Stomach (tissue), 4 donors: ENCODE data around the gene PERCC1.

ENCODE experiments used
- POLR2A ChIP-seq, 4 donors: fragments of 450-650 bp; IDR thresholded peaks; one replicate each; pipeline ENCODE4 v1.6.1; 2016; ENCODE audit warnings: antibody characterized with exemption in 4 of 4, control low read depth in 2 of 4, mild to moderate bottlenecking in 1 of 4, moderate library complexity in 1 of 4
- TF ChIP-seq, protein P1 (sequence below), 7 experiments: fragments of 450-650 bp in 4 of 7; fragments of 200-600 bp in 3 of 7; sonication (generic) in 3 of 7; IDR thresholded peaks; one replicate each; pipeline ENCODE4 v1.5.1; 2016 to 2019; ENCODE audit warnings: antibody characterized with exemption in 7 of 7, control low read depth in 2 of 7, mild to moderate bottlenecking in 1 of 7

DNA sequence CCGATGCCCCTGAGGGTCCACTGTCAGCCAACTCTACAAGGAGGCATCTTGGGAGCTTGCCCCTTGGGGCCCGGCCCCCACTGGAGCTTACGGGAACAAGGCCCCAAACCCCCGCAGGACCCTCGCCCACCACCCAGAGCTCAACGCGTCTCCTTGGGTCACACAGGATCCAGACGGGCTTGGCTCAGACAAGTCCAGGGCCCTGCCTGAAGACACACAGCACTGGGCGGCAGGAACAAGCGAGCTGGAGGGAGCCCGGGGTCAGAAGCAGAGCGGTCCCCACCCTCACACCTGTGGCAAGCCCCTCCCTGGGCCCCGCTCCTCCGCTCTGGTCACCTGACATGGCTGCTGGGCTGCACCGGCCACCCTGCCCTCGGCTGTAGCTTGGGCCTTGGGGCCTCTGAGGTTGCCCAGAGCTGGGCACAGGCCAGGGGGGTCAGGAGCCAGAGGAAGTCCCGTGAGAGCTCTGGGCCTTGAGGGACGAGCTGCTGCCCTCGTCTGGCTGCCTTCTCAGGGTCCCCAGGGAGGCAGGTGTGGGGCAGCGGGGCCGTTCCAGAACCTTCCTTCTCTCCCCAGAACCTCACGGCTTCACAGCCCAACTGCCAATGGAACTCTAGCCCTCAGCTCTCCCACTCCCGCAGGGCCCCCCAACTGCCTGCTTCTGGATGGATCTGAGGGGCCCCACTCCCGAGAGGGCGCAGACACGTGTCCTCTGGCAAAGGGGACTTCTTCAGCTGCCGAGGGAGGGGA is 13.3 kb downstream of the PERCC1 start, which contains the start of gene CCDC154:
- TF ChIP-seq, protein P1, sequence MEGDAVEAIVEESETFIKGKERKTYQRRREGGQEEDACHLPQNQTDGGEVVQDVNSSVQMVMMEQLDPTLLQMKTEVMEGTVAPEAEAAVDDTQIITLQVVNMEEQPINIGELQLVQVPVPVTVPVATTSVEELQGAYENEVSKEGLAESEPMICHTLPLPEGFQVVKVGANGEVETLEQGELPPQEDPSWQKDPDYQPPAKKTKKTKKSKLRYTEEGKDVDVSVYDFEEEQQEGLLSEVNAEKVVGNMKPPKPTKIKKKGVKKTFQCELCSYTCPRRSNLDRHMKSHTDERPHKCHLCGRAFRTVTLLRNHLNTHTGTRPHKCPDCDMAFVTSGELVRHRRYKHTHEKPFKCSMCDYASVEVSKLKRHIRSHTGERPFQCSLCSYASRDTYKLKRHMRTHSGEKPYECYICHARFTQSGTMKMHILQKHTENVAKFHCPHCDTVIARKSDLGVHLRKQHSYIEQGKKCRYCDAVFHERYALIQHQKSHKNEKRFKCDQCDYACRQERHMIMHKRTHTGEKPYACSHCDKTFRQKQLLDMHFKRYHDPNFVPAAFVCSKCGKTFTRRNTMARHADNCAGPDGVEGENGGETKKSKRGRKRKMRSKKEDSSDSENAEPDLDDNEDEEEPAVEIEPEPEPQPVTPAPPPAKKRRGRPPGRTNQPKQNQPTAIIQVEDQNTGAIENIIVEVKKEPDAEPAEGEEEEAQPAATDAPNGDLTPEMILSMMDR (IDR thresholded peaks at IDR 0.05) = no peak
- no peak for TF ChIP-seq POLR2A (IDR thresholded peaks at IDR 0.05)
